ENCODE data around the gene NUDT16L1.

NUDT16L1 gene

GRCh38 chr16:4696905-4697847 is 3.8 kb downstream of the NUDT16L1 start:
- H3K4me3 ChIP-seq (ENCODE audit: low read depth, low read length): no peak overlapping the region
- TF ChIP-seq CTCF (IDR thresholded peaks at IDR 0.05; ENCODE audit: borderline replicate concordance, insufficient read depth, low read depth, low read length): no peak

GRCh38 chr16:4697848-4698291 is 4.5 kb downstream of the NUDT16L1 start:
- no peak for TF ChIP-seq CTCF (IDR thresholded peaks at IDR 0.05; ENCODE audit: borderline replicate concordance, insufficient read depth, low read depth, low read length)

GRCh38 chr16:4698321-4699045 is 5.1 kb downstream of the NUDT16L1 start:
- H3K4me3 ChIP-seq (ENCODE audit: low read depth, low read length): no peak overlapping the region
- TF ChIP-seq CTCF (IDR thresholded peaks at IDR 0.05; ENCODE audit: borderline replicate concordance, insufficient read depth, low read depth, low read length): no peak

More at GRCh38 chr16:4697848-4698291, 4.5 kb downstream of the NUDT16L1 start:
- H3K4me3 ChIP-seq (ENCODE audit: low read depth, low read length): no peak overlapping the region

GRCh38 chr16:4699046-4699556 is 5.7 kb downstream of the NUDT16L1 start:
- H3K4me3 ChIP-seq (ENCODE audit: low read depth, low read length): no peak overlapping the region
- no peak for TF ChIP-seq CTCF (IDR thresholded peaks at IDR 0.05; ENCODE audit: borderline replicate concordance, insufficient read depth, low read depth, low read length)

- no peak for TF ChIP-seq CTCF (IDR thresholded peaks at IDR 0.05; ENCODE audit: borderline replicate concordance, insufficient read depth, low read depth, low read length)
- no peak overlapping the region for H3K4me3 ChIP-seq (ENCODE audit: low read depth, low read length)
These were observed 7.1 kb downstream of the NUDT16L1 start for GRCh38 chr16:4700380-4700996.

GRCh38 chr16:4700997-4701743 is 7.8 kb downstream of the NUDT16L1 start:
- no peak overlapping the region for H3K4me3 ChIP-seq (ENCODE audit: low read depth, low read length)
- no peak for TF ChIP-seq CTCF (IDR thresholded peaks at IDR 0.05; ENCODE audit: borderline replicate concordance, insufficient read depth, low read depth, low read length)

Data from GM12875 (cell line).